Measurements from ENCODE around the gene TBCEL. TPM values are rescaled to one million over a fixed set of nuclear protein-coding genes. Genes with fewer than 3 reads are reported as not detected.

Gene TBCEL
- total RNA-seq, 2 experiments from 2014 or later, result 7.7 to 8.2 TPM

GRCh38 chr11:121091492-121092152 lies 67.7 kb downstream of the TBCEL start:
- Mint-ChIP-seq H3K4me1 (no peaks in the 10 kb centered on the region), H3K4me3 (no peak overlapping the region), H3K36me3 (ENCODE audit: low read depth) (peaks cover 7% of the 10 kb centered on the region), H3K27me3 (no peaks in the 10 kb centered on the region), H3K9me3 (ENCODE audit: low read depth) (no peaks in the 10 kb centered on the region), H3K27ac (no peak overlapping the region)
- POLR2A ChIA-PET, result no interaction called here
- no peak for DNase-seq
- intact Hi-C loops (cut with DNase I, micrococcal nuclease), result no loop called here
- no peak for ATAC-seq
- CTCF ChIA-PET, result no interaction called here

- Mint-ChIP-seq H3K27ac (no peak overlapping the region), H3K9me3 (ENCODE audit: low read depth) (no peaks in the 10 kb centered on the region), H3K27me3 (no peaks in the 10 kb centered on the region), H3K4me1 (no peaks in the 10 kb centered on the region), H3K36me3 (ENCODE audit: low read depth) (no peaks in the 10 kb centered on the region), H3K4me3 (no peak overlapping the region)
- intact Hi-C loops (cut with DNase I, micrococcal nuclease), result no loop called here
- CTCF ChIA-PET, result no interaction called here
- no peak for ATAC-seq
- POLR2A ChIA-PET, result no interaction called here
- DNase-seq, result no peak
Measured at GRCh38 chr11:121095561-121095960, 71.7 kb downstream of the TBCEL start.

GRCh38 chr11:121099364-121099763 lies 75.5 kb downstream of the TBCEL start:
- H3K27ac Mint-ChIP-seq, result no peak overlapping the region
- ATAC-seq (no peak), DNase-seq (no peak)
- no peaks in the 10 kb centered on the region for H3K4me1 Mint-ChIP-seq
- no peaks in the 10 kb centered on the region for H3K27me3 Mint-ChIP-seq
- H3K9me3 Mint-ChIP-seq (ENCODE audit: low read depth), result no peaks in the 10 kb centered on the region
- POLR2A ChIA-PET, result no interaction called here
- CTCF ChIA-PET, result interaction anchor here (0.7 kb wide), 1 partner anchor 11 kb away, joined by 4 read pairs; no protein-coding TSS in a partner anchor
- no peak overlapping the region for H3K4me3 Mint-ChIP-seq
- intact Hi-C loops (cut with DNase I, micrococcal nuclease), result no loop called here
- no peaks in the 10 kb centered on the region for H3K36me3 Mint-ChIP-seq (ENCODE audit: low read depth)

GRCh38 chr11:121099885-121100284 lies 76.0 kb downstream of the TBCEL start:
- Mint-ChIP-seq H3K4me3 (no peak overlapping the region), H3K27me3 (no peaks in the 10 kb centered on the region), H3K36me3 (ENCODE audit: low read depth) (no peaks in the 10 kb centered on the region), H3K9me3 (ENCODE audit: low read depth) (no peaks in the 10 kb centered on the region), H3K4me1 (no peaks in the 10 kb centered on the region), H3K27ac (no peak overlapping the region)
- DNase-seq, result no peak
- ATAC-seq, result no peak
- CTCF ChIA-PET, result no interaction called here
- POLR2A ChIA-PET, result no interaction called here
- intact Hi-C loops (cut with DNase I, micrococcal nuclease), result no loop called here

- no peak for DNase-seq
- ChIA-PET POLR2A (no interaction called here), CTCF (interaction anchor here (1.2 kb wide), 1 partner anchor 49 kb away, joined by 3 read pairs; no protein-coding TSS in a partner anchor)
- Mint-ChIP-seq H3K4me3 (no peak within 1 kb of the TSS), H3K36me3 (ENCODE audit: low read depth) (no peaks in the 10 kb centered on the region), H3K4me1 (no peaks in the 10 kb centered on the region), H3K27ac (no peak within 1 kb of the TSS), H3K27me3 (no peaks in the 10 kb centered on the region), H3K9me3 (ENCODE audit: low read depth) (no peaks in the 10 kb centered on the region)
- ATAC-seq, result no peak
- intact Hi-C loops (cut with DNase I, micrococcal nuclease), result no loop called here
Measured at GRCh38 chr11:121100943-121101342, 77.0 kb downstream of the TBCEL start, which contains the start of gene TECTA. Gene TECTA (plus strand): TSS chr11:121101243. CDS start chr11:121102666, 1,423 bp downstream.

- H3K27me3 Mint-ChIP-seq, result no peaks in the 10 kb centered on the region
- POLR2A ChIA-PET, result no interaction called here
- CTCF ChIA-PET, result no interaction called here
Measured at GRCh38 chr11:121104312-121104762, 80.4 kb downstream of the TBCEL start.

GRCh38 chr11:121105063-121105480 lies 81.2 kb downstream of the TBCEL start:
- intact Hi-C loops (cut with DNase I, micrococcal nuclease), result loop anchor here in 1 of 2 experiments (5.0 kb wide), 1 partner anchor 87 kb away; no protein-coding TSS in a partner anchor
- CTCF ChIA-PET, result interaction anchor here (1.0 to 1.4 kb wide), 2 partner anchors 90 to 102 kb away, joined by 4 to 5 read pairs; no protein-coding TSS in a partner anchor
- DNase-seq, result no peak

More at GRCh38 chr11:121104312-121104762, 80.4 kb downstream of the TBCEL start:
- DNase-seq, result no peak
- Mint-ChIP-seq H3K36me3 (ENCODE audit: low read depth) (no peaks in the 10 kb centered on the region), H3K4me3 (no peak overlapping the region), H3K9me3 (ENCODE audit: low read depth) (no peaks in the 10 kb centered on the region), H3K27ac (no peak overlapping the region), H3K4me1 (no peaks in the 10 kb centered on the region)
- intact Hi-C loops (cut with DNase I, micrococcal nuclease), result no loop called here
- ATAC-seq, result no peak

GRCh38 chr11:121105481-121106195 lies 81.7 kb downstream of the TBCEL start:
- intact Hi-C loops (cut with DNase I, micrococcal nuclease), result loop anchor here in 1 of 2 experiments (5.0 kb wide), 1 partner anchor 87 kb away; no protein-coding TSS in a partner anchor
- H3K36me3 Mint-ChIP-seq (ENCODE audit: low read depth), result no peaks in the 10 kb centered on the region
- CTCF ChIA-PET, result interaction anchor here (0.6 to 1.4 kb wide), 3 partner anchors 89 to 140 kb away, joined by 3 to 5 read pairs (median 4); no protein-coding TSS in a partner anchor
- no peak overlapping the region for H3K27ac Mint-ChIP-seq
- no peak for ATAC-seq
- H3K4me3 Mint-ChIP-seq, result no peak overlapping the region
- no peak for DNase-seq
- no peaks in the 10 kb centered on the region for H3K4me1 Mint-ChIP-seq
- POLR2A ChIA-PET, result no interaction called here
- H3K27me3 Mint-ChIP-seq, result no peaks in the 10 kb centered on the region
- no peaks in the 10 kb centered on the region for H3K9me3 Mint-ChIP-seq (ENCODE audit: low read depth)

More at GRCh38 chr11:121105063-121105480, 81.2 kb downstream of the TBCEL start:
- no peaks in the 10 kb centered on the region for H3K36me3 Mint-ChIP-seq (ENCODE audit: low read depth)
- no peak overlapping the region for H3K4me3 Mint-ChIP-seq
- ATAC-seq, result no peak
- H3K27me3 Mint-ChIP-seq, result no peaks in the 10 kb centered on the region
- H3K4me1 Mint-ChIP-seq, result no peaks in the 10 kb centered on the region
- H3K27ac Mint-ChIP-seq, result no peak overlapping the region
- H3K9me3 Mint-ChIP-seq (ENCODE audit: low read depth), result no peaks in the 10 kb centered on the region
- POLR2A ChIA-PET, result no interaction called here

- Mint-ChIP-seq H3K27me3 (peaks cover under 1% of the 10 kb centered on the region), H3K27ac (no peak overlapping the region), H3K4me3 (no peak overlapping the region), H3K9me3 (ENCODE audit: low read depth) (no peaks in the 10 kb centered on the region), H3K4me1 (no peaks in the 10 kb centered on the region), H3K36me3 (ENCODE audit: low read depth) (no peaks in the 10 kb centered on the region)
- ChIA-PET CTCF (interaction anchor here (0.6 kb wide), 1 partner anchor 1450 kb away, joined by 3 read pairs; no protein-coding TSS in a partner anchor), POLR2A (no interaction called here)
- ATAC-seq (peak; percentile 23), DNase-seq (no peak)
- intact Hi-C loops (cut with DNase I, micrococcal nuclease), result loop anchor here in 1 of 2 experiments (5.0 kb wide), 1 partner anchor 85 kb away; no protein-coding TSS in a partner anchor
Measured at GRCh38 chr11:121106812-121107211, 82.9 kb downstream of the TBCEL start.

GRCh38 chr11:121108413-121108812 lies 84.5 kb downstream of the TBCEL start:
- H3K4me1 Mint-ChIP-seq, result no peaks in the 10 kb centered on the region
- H3K9me3 Mint-ChIP-seq (ENCODE audit: low read depth), result no peaks in the 10 kb centered on the region
- DNase-seq, result no peak
- CTCF ChIA-PET, result no interaction called here
- ATAC-seq, result no peak
- no peaks in the 10 kb centered on the region for H3K36me3 Mint-ChIP-seq (ENCODE audit: low read depth)
- intact Hi-C loops (cut with DNase I, micrococcal nuclease), result loop anchor here in 1 of 2 experiments (5.0 kb wide), 1 partner anchor 84 kb away; no protein-coding TSS in a partner anchor
- no peak overlapping the region for H3K27ac Mint-ChIP-seq
- POLR2A ChIA-PET, result no interaction called here
- no peak overlapping the region for H3K4me3 Mint-ChIP-seq
- H3K27me3 Mint-ChIP-seq, result peaks cover 1% of the 10 kb centered on the region

GRCh38 chr11:121109471-121109870 lies 85.6 kb downstream of the TBCEL start:
- H3K36me3 Mint-ChIP-seq (ENCODE audit: low read depth), result no peaks in the 10 kb centered on the region
- CTCF ChIA-PET, result no interaction called here

More at GRCh38 chr11:121109471-121109870, 85.6 kb downstream of the TBCEL start:
- intact Hi-C loops (cut with DNase I, micrococcal nuclease), result loop anchor here in 1 of 2 experiments (5.0 kb wide), 1 partner anchor 83 kb away; no protein-coding TSS in a partner anchor
- no peak for DNase-seq
- H3K9me3 Mint-ChIP-seq (ENCODE audit: low read depth), result no peaks in the 10 kb centered on the region
- H3K27ac Mint-ChIP-seq, result no peak overlapping the region
- no peak overlapping the region for H3K4me3 Mint-ChIP-seq
- H3K27me3 Mint-ChIP-seq, result peaks cover 6% of the 10 kb centered on the region
- POLR2A ChIA-PET, result no interaction called here
- no peaks in the 10 kb centered on the region for H3K4me1 Mint-ChIP-seq
- ATAC-seq, result no peak

Data from activated CD4-positive, alpha-beta T cell treated with anti-CD3 and anti-CD28 coated beads for 36 hours (primary cell).